ENCODE data around the gene DTX4. TPM values are rescaled to one million over a fixed set of nuclear protein-coding genes. Genes with fewer than 3 reads are reported as not detected.

DTX4 gene
- total and polyA plus RNA-seq, 3 experiments from 2014 or later, result 0.24 to 0.98 (median 0.38) TPM

Other genes with a start within 250 kb of the DTX4 start
- gene GLYATL1, start 232.6 kb upstream of the DTX4 start, total RNA-seq, result not detected
- gene GLYATL1, start 232.6 kb upstream of the DTX4 start, polyA plus RNA-seq, result not detected
- gene GLYATL1B, start 85.8 kb upstream of the DTX4 start, total RNA-seq, result not detected
- gene GLYATL1B, start 85.8 kb upstream of the DTX4 start, polyA plus RNA-seq, result not detected
- gene FAM111B, start 64.9 kb upstream of the DTX4 start, total RNA-seq, result 10 to 100 TPM; 40.9 to 46.5 TPM
- 0.12 TPM for gene FAM111B, start 64.9 kb upstream of the DTX4 start, polyA plus RNA-seq
- 10 to 100 TPM; 71.1 to 73.5 TPM for gene FAM111A, start 29.3 kb upstream of the DTX4 start, total RNA-seq
- gene FAM111A, start 29.3 kb upstream of the DTX4 start, polyA plus RNA-seq, result 31.7 TPM
- gene MPEG1, start 40.8 kb downstream of the DTX4 start, total RNA-seq, result 1 to 10 TPM; 1.2 to 1.5 TPM
- not detected for gene MPEG1, start 40.8 kb downstream of the DTX4 start, polyA plus RNA-seq
- not detected for gene OR5AN1, start 186.8 kb downstream of the DTX4 start, total RNA-seq
- gene OR5AN1, start 186.8 kb downstream of the DTX4 start, polyA plus RNA-seq, result not detected